T-cell (primary cell): ENCODE measurements around the gene PARP8. TPM values are rescaled to one million over a fixed set of nuclear protein-coding genes. Genes with fewer than 3 reads are reported as not detected.
"Not testable (repeated sequence)": the region's sequence is repeated elsewhere in the genome, so short reads cannot be mapped to it uniquely, and the experiment has no call there.

Experiments used
- ATAC-seq, 4 experiments: fragments of 200-7000 bp in 3 of 4; fragments of 150-1000 bp in 1 of 4; cut with Tn5 transposase; replicated peaks in 1 of 4; 1 replicate in 3 of 4; 2 replicates in 1 of 4; pipeline ENCODE4 v1.10.0; 2021; ENCODE audit warnings: moderate library complexity in 3 of 4, mild to moderate bottlenecking in 2 of 4, moderate number of reproducible peaks in 1 of 4
- CTCF ChIA-PET, 2 donors: fragments of 300-600 bp; sonication (Branson Sonifier 250); formaldehyde crosslinking; loops; one replicate each; lab custom pipeline; 2022; ENCODE audit warnings: antibody characterized with exemption in 2 of 2; lab: Charles Lee
- POLR2A ChIA-PET, 2 donors: fragments of 300-600 bp; sonication (Branson Sonifier 250); formaldehyde crosslinking; loops; one replicate each; lab custom pipeline; 2022; ENCODE audit warnings: antibody characterized with exemption in 2 of 2; lab: Charles Lee
- DNase-seq, 35 experiments: peaks; one replicate each; pipeline versions ENCODE4 v3.0.0 to v3.0.0-alpha.2; 2013 to 2023
- H3K27ac ChIP-seq: one replicate; pipeline ENCODE4 v1.5.1; 2013; ENCODE audit warnings: low read length
- H3K27me3 ChIP-seq, 2 experiments: replicated peaks in 1 of 2; 1 replicate in 1 of 2; 2 replicates in 1 of 2; pipeline versions ENCODE4 v1.6.1 to v1.7.0; 2013; ENCODE audit warnings: low read length in 1 of 2, mixed read lengths in 1 of 2; ENCODE audit not compliant: control insufficient read depth in 2 of 2, insufficient read depth in 2 of 2; ENCODE audit errors: extremely low read depth in 1 of 2
- H3K36me3 ChIP-seq, 2 donors: 1 replicate in 1 of 2; 2 replicates in 1 of 2; pipeline versions ENCODE4 v1.6.1 to v1.7.0; 2013; ENCODE audit warnings: low read length in 1 of 2; ENCODE audit not compliant: control insufficient read depth in 2 of 2, insufficient read depth in 1 of 2; ENCODE audit errors: extremely low read depth in 1 of 2
- H3K4me1 ChIP-seq, 2 experiments: 1 replicate in 1 of 2; 2 replicates in 1 of 2; pipeline versions ENCODE4 v1.6.1 to v1.7.0; 2013; ENCODE audit warnings: low read length in 2 of 2, mixed read lengths in 1 of 2; ENCODE audit not compliant: insufficient read depth in 2 of 2, control insufficient read depth in 1 of 2; ENCODE audit errors: extremely low read depth in 1 of 2
- H3K4me3 ChIP-seq, 2 donors: 1 replicate in 1 of 2; 2 replicates in 1 of 2; pipeline versions ENCODE4 v1.5.1 to v1.7.0; 2013; ENCODE audit warnings: mild to moderate bottlenecking in 2 of 2, low read length in 1 of 2, moderate library complexity in 1 of 2; ENCODE audit not compliant: control insufficient read depth in 1 of 2; ENCODE audit errors: extremely low read depth in 1 of 2
- H3K9me3 ChIP-seq: 2 replicates; pipeline ENCODE4 v1.7.0; 2013
- H3K27ac Mint-ChIP-seq, 2 donors: one replicate each; pipeline ENCODE4 v1.8.0; 2020 to 2021; ENCODE audit warnings: mild to moderate bottlenecking in 2 of 2, mixed read lengths in 2 of 2
- H3K27me3 Mint-ChIP-seq, 2 donors: one replicate each; pipeline ENCODE4 v1.8.0; 2021 to 2022; ENCODE audit warnings: mixed read lengths in 2 of 2
- H3K36me3 Mint-ChIP-seq: one replicate; pipeline ENCODE4 v1.8.0; 2021; ENCODE audit warnings: mixed read lengths
- H3K4me1 Mint-ChIP-seq, 3 donors: one replicate each; pipeline ENCODE4 v1.8.0; 2020 to 2022; ENCODE audit warnings: mixed read lengths in 3 of 3, mild to moderate bottlenecking in 1 of 3
- H3K4me3 Mint-ChIP-seq, 3 donors: one replicate each; pipeline ENCODE4 v1.8.0; 2020 to 2022; ENCODE audit warnings: mild to moderate bottlenecking in 3 of 3, mixed read lengths in 3 of 3, moderate library complexity in 3 of 3
- H3K9me3 Mint-ChIP-seq, 3 donors: one replicate each; pipeline ENCODE4 v1.8.0; 2020 to 2022; ENCODE audit warnings: mixed read lengths in 3 of 3
- WGBS: methylation state at CpG from one replicate; pipeline ENCODE4 v1.1.5; 2013; ENCODE audit warnings: missing lambda C conversion rate; ENCODE audit not compliant: insufficient coverage; 5-methylcytosine and 5-hydroxymethylcytosine counted together
- total RNA-seq, 35 experiments: library from RNA in 6 of 35; stranded (reverse) in 6 of 35; fragments of 120-200 nt in 1 of 35; gene quantifications; one replicate each; pipeline versions ENCODE4 v1.2.1 to v1.2.4 and lab custom pipeline; 2013 to 2026

Gene PARP8
- total RNA-seq, 5 donors from 2014 or later (not counting 1 experiment from before 2014, with no cell fraction given) = 92.8 to 252 (median 136) TPM

DNA sequence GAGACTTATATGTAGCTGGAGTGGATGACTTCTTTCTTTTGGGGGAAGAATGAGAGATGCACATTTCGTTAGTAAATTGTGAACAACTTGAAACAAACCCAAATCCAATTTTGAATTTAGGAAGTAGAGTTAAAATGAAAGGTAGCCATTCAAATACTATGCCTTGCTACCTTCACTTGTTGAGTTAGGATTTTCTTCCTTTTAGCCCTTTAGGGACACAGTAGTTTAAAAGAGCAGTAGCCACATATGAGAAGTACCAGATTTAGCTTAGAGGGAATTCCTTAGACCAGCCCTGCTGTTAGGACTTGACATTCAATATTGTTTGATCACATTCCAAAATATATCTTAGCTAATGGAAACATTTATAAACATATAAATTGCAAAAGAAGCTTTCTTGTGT lies 2.2 kb downstream of the PARP8 start:
- H3K27me3 ChIP-seq, H3K9me3 Mint-ChIP-seq, H3K36me3 ChIP-seq, H3K27me3 Mint-ChIP-seq, ATAC-seq, H3K9me3 ChIP-seq: not testable (repeated sequence)
- WGBS = no CpG with 5 or more reads among the region's 1 CpG
- CTCF ChIA-PET = interaction anchor here in 1 of 2 donors (0.6 kb wide), 1 partner anchor 83 kb away, joined by 3 read pairs; no protein-coding TSS in a partner anchor
- Histone ChIP-seq H3K4me3 (peak overlapping the region; percentile 90 to 98), H3K27ac (peak overlapping the region; percentile 100), H3K4me1 (peaks cover 31 to 32% of the 10 kb centered on the region in 2 experiments)
- Mint-ChIP-seq H3K36me3 (peaks cover 32% of the 10 kb centered on the region), H3K4me3 (peak overlapping the region; percentile 96 to 99 (median 99)), H3K27ac (peak overlapping the region; percentile 100), H3K4me1 (peaks cover 69 to 72% (median 69%) of the 10 kb centered on the region in 3 donors)
- POLR2A ChIA-PET = interaction anchor here (0.6 to 2.1 kb wide), 5 partner anchors 25 to 77 kb away, joined by 3 to 7 read pairs (median 4); no protein-coding TSS in a partner anchor
- DNase-seq = peak in 1 of 35 experiments; percentile 25

DNA sequence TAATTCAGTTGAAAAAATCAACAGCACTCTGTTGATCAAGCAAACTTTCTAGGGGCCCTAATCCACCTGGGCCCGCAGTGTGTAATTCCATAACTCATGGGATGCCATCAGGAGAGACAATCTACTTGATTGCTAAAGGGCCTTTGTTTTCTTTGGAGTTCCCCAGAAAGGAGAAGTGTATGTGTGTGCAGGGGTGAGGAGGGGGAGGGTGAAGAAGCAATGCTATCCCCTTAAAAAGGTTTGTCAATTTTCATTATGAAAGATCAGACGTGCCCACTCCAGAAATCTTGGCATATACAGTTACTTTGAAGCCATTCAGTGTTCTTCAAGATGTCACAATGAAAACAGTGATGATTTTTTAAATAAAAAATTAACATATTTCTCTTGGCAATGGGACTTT lies 6.2 kb downstream of the PARP8 start:
- POLR2A ChIA-PET = interaction anchor here (0.7 to 1.6 kb wide), 3 partner anchors 17 to 43 kb away, joined by 3 to 4 read pairs (median 4); no protein-coding TSS in a partner anchor
- peak overlapping the region; percentile 61 to 81 for H3K27ac Mint-ChIP-seq
- ATAC-seq (no peak), DNase-seq (no peak)
- H3K4me1 ChIP-seq = peaks cover 20 to 24% of the 10 kb centered on the region in 2 experiments
- peak overlapping the region; percentile 26 to 50 (median 35) for H3K4me3 Mint-ChIP-seq
- CTCF ChIA-PET = no interaction called here
- H3K27me3 Mint-ChIP-seq = no peaks in the 10 kb centered on the region
- peaks cover 84 to 88% (median 88%) of the 10 kb centered on the region in 3 donors for H3K4me1 Mint-ChIP-seq
- peaks cover 0 to 7% (median 0%) of the 10 kb centered on the region in 3 donors for H3K9me3 Mint-ChIP-seq
- H3K27ac ChIP-seq = no peak overlapping the region
- WGBS = 100% methylated on average over 1 of the region's 2 CpGs
- H3K36me3 Mint-ChIP-seq = peaks cover 55% of the 10 kb centered on the region
- H3K9me3 ChIP-seq = no peaks in the 10 kb centered on the region
- H3K27me3 ChIP-seq = no peaks in the 10 kb centered on the region
- H3K4me3 ChIP-seq = no peak overlapping the region
- peaks cover 0 to 4% of the 10 kb centered on the region in 2 donors for H3K36me3 ChIP-seq

DNA sequence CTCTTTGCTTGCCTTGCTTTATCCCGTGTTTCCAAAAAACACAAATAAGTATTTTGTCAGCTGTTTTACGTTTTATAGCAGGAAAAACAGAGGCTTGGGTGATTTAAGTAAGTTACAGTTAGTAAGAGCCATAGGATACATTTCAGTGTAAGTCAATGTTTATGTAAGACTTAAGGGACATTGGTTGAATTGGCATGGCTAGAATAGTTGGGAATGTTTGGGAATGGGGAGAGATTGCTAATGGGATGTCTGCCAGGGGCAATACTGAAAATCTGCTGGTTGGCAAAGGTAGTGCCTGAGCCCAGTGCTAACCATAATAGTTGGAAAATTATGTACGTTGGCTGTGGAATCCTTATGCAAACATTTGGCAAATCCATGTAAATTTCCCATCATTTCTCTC lies 7.0 kb downstream of the PARP8 start:
- WGBS = 100% methylated on average over 2 of the region's 3 CpGs
- POLR2A ChIA-PET = interaction anchor here (0.7 to 1.6 kb wide), 4 partner anchors 16 to 233 kb away, joined by 3 to 4 read pairs (median 4); partner anchors contain the start of gene EMB (in 1 of the 2)
- H3K36me3 ChIP-seq, H3K4me3 ChIP-seq, H3K27me3 Mint-ChIP-seq, H3K27me3 ChIP-seq, CTCF ChIA-PET, H3K9me3 Mint-ChIP-seq, ATAC-seq, H3K9me3 ChIP-seq, DNase-seq: not testable (repeated sequence)
- H3K27ac ChIP-seq = peak overlapping the region; percentile 25
- peaks cover 50% of the 10 kb centered on the region for H3K36me3 Mint-ChIP-seq
- H3K27ac Mint-ChIP-seq = peak overlapping the region; percentile 73 to 74
- H3K4me1 Mint-ChIP-seq = peaks cover 86 to 88% (median 88%) of the 10 kb centered on the region in 3 donors
- H3K4me1 ChIP-seq = peaks cover 22 to 24% of the 10 kb centered on the region in 2 experiments
- peak overlapping the region in 1 of 3 donors; percentile 52 for H3K4me3 Mint-ChIP-seq

DNA sequence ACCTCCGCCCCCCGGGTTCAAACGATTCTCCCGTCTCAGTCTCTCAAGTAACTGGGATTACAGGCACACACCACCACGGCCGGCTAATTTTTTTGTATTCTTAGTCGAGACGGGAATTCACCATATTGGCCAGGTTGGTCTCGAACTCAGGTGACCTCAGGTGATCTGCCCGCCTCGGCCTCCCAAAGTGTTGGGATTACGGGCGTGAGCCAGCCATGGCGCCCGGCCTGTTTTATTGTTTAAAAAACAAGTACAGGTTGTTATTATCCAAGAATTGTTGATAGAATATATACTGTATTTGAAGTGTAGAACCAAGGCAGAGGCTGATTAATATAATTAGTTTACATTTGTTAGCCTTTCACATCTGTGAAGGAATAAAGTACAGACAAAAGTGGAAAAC lies 8.9 kb downstream of the PARP8 start:
- Histone ChIP-seq H3K9me3 (no peaks in the 10 kb centered on the region), H3K36me3 (peaks cover 0 to 4% of the 10 kb centered on the region in 2 donors), H3K4me1 (peaks cover 16 to 26% of the 10 kb centered on the region in 2 experiments), H3K27ac (no peak overlapping the region), H3K4me3 (no peak overlapping the region), H3K27me3 (no peaks in the 10 kb centered on the region)
- POLR2A ChIA-PET = no interaction called here
- H3K9me3 Mint-ChIP-seq = peaks cover 0 to 7% (median 0%) of the 10 kb centered on the region in 3 donors
- WGBS = 94% methylated on average over 9 of the region's 15 CpGs
- no peak overlapping the region for H3K27ac Mint-ChIP-seq
- H3K27me3 Mint-ChIP-seq = no peaks in the 10 kb centered on the region
- DNase-seq (no peak), ATAC-seq (no peak)
- CTCF ChIA-PET = no interaction called here
- peak overlapping the region in 1 of 3 donors; percentile 52 for H3K4me3 Mint-ChIP-seq
- peaks cover 55% of the 10 kb centered on the region for H3K36me3 Mint-ChIP-seq
- peaks cover 87 to 90% (median 89%) of the 10 kb centered on the region in 3 donors for H3K4me1 Mint-ChIP-seq

DNA sequence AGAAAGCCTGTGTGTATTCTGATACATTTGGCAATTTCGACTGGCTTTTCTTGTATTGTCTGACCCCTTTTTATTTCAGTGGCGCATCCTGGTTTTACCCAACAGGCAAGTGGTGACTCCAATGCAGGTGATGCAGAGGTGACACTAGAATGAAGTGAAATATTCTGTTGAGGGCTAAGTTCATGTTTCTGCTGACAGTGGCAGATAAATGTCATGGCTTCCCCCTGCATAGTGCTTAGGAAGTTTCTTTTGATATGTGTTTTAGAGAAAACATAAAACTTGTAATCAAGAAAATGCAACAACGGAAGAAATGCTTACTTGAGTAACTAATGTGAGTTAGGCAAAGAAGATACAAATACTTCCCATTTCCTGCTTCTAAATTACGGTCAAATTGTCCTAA lies 13.1 kb downstream of the PARP8 start:
- H3K27me3 Mint-ChIP-seq, H3K4me1 ChIP-seq, DNase-seq, POLR2A ChIA-PET, H3K27me3 ChIP-seq, ATAC-seq, H3K4me3 ChIP-seq, H3K9me3 ChIP-seq, H3K36me3 ChIP-seq, CTCF ChIA-PET, H3K9me3 Mint-ChIP-seq, H3K27ac ChIP-seq: not testable (repeated sequence)
- WGBS = no CpG with 5 or more reads among the region's 4 CpGs
- H3K4me1 Mint-ChIP-seq = peaks cover 85 to 88% (median 86%) of the 10 kb centered on the region in 3 donors
- peaks cover 40% of the 10 kb centered on the region for H3K36me3 Mint-ChIP-seq
- H3K27ac Mint-ChIP-seq = peak overlapping the region; percentile 50 to 66
- H3K4me3 Mint-ChIP-seq = peak overlapping the region in 2 of 3 donors; percentile 37 to 46

DNA sequence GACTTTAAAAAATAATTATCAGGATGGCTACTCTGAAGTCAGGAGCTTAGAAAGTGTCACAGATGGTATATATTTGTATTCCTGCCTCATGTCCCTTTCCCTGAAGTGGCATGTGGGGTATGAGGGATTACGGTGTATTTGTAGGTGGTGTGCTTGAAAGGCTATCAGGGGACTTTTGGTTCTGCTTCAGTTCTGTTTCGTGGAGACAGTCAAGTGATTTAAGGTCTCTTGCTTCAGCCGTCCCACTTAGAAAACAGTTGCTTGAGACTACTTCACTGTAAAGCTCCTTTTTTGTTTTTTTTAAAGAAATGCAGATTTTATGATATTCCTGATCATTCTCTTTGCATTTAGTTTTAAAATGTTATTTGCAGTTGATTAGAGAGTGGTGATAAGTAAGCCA lies 18.3 kb downstream of the PARP8 start:
- DNase-seq = no peak
- 100% methylated on average over 1 of the region's 3 CpGs for WGBS
- CTCF ChIA-PET = no interaction called here

More for the DNA sequence above, 18.3 kb downstream of the PARP8 start:
- Mint-ChIP-seq H3K36me3 (peaks cover 51% of the 10 kb centered on the region), H3K27me3 (no peaks in the 10 kb centered on the region), H3K4me1 (peaks cover 56 to 81% (median 73%) of the 10 kb centered on the region in 3 donors), H3K9me3 (peaks cover 8 to 14% (median 8%) of the 10 kb centered on the region in 3 donors), H3K27ac (no peak overlapping the region), H3K4me3 (no peak overlapping the region)
- Histone ChIP-seq H3K9me3 (no peaks in the 10 kb centered on the region), H3K36me3 (peaks cover 0 to 15% of the 10 kb centered on the region in 2 donors), H3K4me1 (peaks cover 9 to 19% of the 10 kb centered on the region in 2 experiments), H3K27me3 (no peaks in the 10 kb centered on the region), H3K4me3 (no peak overlapping the region), H3K27ac (no peak overlapping the region)
- no peak for ATAC-seq
- POLR2A ChIA-PET = interaction anchor here in 1 of 2 donors (1.0 kb wide), 1 partner anchor 9 kb away, joined by 3 read pairs; no protein-coding TSS in a partner anchor
